ENCODE measurements around the gene ARMC2. TPM values are rescaled to one million over a fixed set of nuclear protein-coding genes. Genes with fewer than 3 reads are reported as not detected.
A peak's percentile ranks its signal among the peaks of the same experiment; 100 is the strongest.

Gene ARMC2
- total RNA-seq, 5 donors from 2014 or later (not counting 1 experiment from before 2014, with no cell fraction given) = 6.4 to 10.0 (median 8.1) TPM

DNA sequence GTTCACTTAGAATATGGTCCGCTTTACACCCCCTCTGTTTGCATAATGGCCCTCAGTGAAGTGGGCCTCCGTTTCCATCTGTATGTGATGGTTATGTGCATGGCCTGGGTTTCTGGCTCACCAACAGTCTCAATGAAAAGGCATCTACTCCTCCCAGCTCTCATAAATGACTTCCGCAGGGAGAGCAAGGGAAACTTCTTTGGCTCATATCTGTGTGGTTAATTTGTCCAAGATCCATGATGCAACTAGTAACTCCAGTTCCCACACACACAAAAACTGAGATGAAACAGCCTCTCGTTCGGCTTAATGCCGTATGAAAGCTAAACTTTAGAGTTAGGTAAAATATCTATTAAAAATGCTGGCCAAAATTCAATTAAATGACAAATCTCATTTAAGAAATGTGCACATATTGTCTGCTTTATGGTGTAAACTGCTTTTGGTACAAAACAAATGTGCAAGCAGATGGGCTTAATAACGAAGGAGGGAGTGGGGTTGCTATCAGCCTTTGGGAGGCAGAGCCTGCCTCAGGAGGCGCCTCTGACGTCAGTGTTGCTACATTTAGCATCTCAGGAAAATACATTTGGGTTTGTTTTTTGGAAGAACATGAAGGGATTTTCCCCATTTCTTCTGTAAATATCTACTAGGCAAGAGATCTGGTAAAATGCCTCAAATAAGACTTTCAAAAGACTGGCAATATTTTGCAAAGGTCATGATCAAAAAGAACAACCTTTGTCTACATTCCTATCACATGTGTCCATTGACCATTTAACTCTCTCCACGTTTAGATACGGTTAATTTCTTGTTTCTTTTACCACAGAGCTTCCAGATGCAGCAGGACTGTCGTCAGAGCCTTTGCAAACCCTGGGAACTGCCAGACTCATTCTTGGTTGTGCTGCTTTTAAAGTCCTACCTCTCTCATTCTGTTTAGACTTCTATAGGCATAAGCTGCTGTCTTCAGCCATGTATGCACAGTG lies 96.8 kb downstream of the ARMC2 start:
- Histone ChIP-seq H3K4me1 (ENCODE audit: control insufficient read depth in 1 of 2, extremely low read depth in 1 of 2, insufficient read depth in 2 of 2, low read length in 2 of 2) (peaks cover 33 to 50% of the 10 kb centered on the region in 2 experiments), H3K4me3 (ENCODE audit: control insufficient read depth in 1 of 2, extremely low read depth in 1 of 2, low read length in 1 of 2) (no peak overlapping the region), H3K27me3 (replicated peaks in 1 of 2; ENCODE audit: control insufficient read depth in 2 of 2, extremely low read depth in 1 of 2, insufficient read depth in 2 of 2, low read length in 1 of 2) (no peaks in the 10 kb centered on the region), H3K27ac (ENCODE audit: low read length) (no peak overlapping the region), H3K36me3 (ENCODE audit: control insufficient read depth in 2 of 2, extremely low read depth in 1 of 2, insufficient read depth in 1 of 2, low read length in 1 of 2) (no peaks in the 10 kb centered on the region), H3K9me3 (no peaks in the 10 kb centered on the region)
- POLR2A ChIA-PET = interaction anchor here in 1 of 2 donors (0.7 kb wide), 1 partner anchor 407 kb away, joined by 3 read pairs; no protein-coding TSS in a partner anchor
- no peak for ATAC-seq (replicated peaks in 1 of 4)
- Mint-ChIP-seq H3K4me1 (peaks cover 54 to 72% (median 55%) of the 10 kb centered on the region in 3 donors), H3K4me3 (no peak overlapping the region), H3K27me3 (no peaks in the 10 kb centered on the region), H3K27ac (peak overlapping the region in 1 of 2 donors; percentile 25), H3K36me3 (no peaks in the 10 kb centered on the region), H3K9me3 (no peaks in the 10 kb centered on the region)
- 89% methylated on average over 3 of the region's 12 CpGs for WGBS (ENCODE audit: insufficient coverage)
- CTCF ChIA-PET = interaction anchor here (0.6 kb wide), 2 partner anchors 119 to 128 kb away, joined by 3 read pairs; no protein-coding TSS in a partner anchor
- DNase-seq = no peak

GRCh38 chr6:108945681-108946159 lies 97.5 kb downstream of the ARMC2 start:
- Histone ChIP-seq H3K27ac (ENCODE audit: low read length) (no peak overlapping the region), H3K4me3 (ENCODE audit: control insufficient read depth in 1 of 2, extremely low read depth in 1 of 2, low read length in 1 of 2) (no peak overlapping the region), H3K36me3 (ENCODE audit: control insufficient read depth in 2 of 2, extremely low read depth in 1 of 2, insufficient read depth in 1 of 2, low read length in 1 of 2) (no peaks in the 10 kb centered on the region), H3K27me3 (replicated peaks in 1 of 2; ENCODE audit: control insufficient read depth in 2 of 2, extremely low read depth in 1 of 2, insufficient read depth in 2 of 2, low read length in 1 of 2) (no peaks in the 10 kb centered on the region), H3K9me3 (no peaks in the 10 kb centered on the region), H3K4me1 (ENCODE audit: control insufficient read depth in 1 of 2, extremely low read depth in 1 of 2, insufficient read depth in 2 of 2, low read length in 2 of 2) (peaks cover 32 to 49% of the 10 kb centered on the region in 2 experiments)
- Mint-ChIP-seq H3K9me3 (no peaks in the 10 kb centered on the region), H3K4me3 (no peak overlapping the region), H3K36me3 (no peaks in the 10 kb centered on the region), H3K27ac (peak overlapping the region in 1 of 2 donors; percentile 10), H3K4me1 (peaks cover 52 to 68% (median 54%) of the 10 kb centered on the region in 3 donors), H3K27me3 (no peaks in the 10 kb centered on the region)
- WGBS (ENCODE audit: insufficient coverage) = 96% methylated on average over 9 of the region's 10 CpGs
- DNase-seq (no peak), ATAC-seq (replicated peaks in 1 of 4) (no peak)
- POLR2A ChIA-PET = interaction anchor here in 1 of 2 donors (0.7 kb wide), 1 partner anchor 408 kb away, joined by 3 read pairs; no protein-coding TSS in a partner anchor
- CTCF ChIA-PET = interaction anchor here (0.6 kb wide), 3 partner anchors 41 to 128 kb away, joined by 3 read pairs; no protein-coding TSS in a partner anchor

GRCh38 chr6:108946695-108947094 lies 98.5 kb downstream of the ARMC2 start:
- ATAC-seq (replicated peaks in 1 of 4) (no peak), DNase-seq (no peak)
- ChIA-PET CTCF (interaction anchor here in 1 of 2 donors (0.6 kb wide), 1 partner anchor 509 kb away, joined by 5 read pairs; no protein-coding TSS in a partner anchor), POLR2A (interaction anchor here in 1 of 2 donors (0.5 kb wide), 1 partner anchor 60 kb away, joined by 4 read pairs; no protein-coding TSS in a partner anchor)
- H3K27ac Mint-ChIP-seq = peak overlapping the region in 1 of 2 donors; percentile 23
- H3K9me3 Mint-ChIP-seq = no peaks in the 10 kb centered on the region
- H3K27ac ChIP-seq (ENCODE audit: low read length) = no peak overlapping the region
- no peaks in the 10 kb centered on the region for H3K27me3 ChIP-seq (replicated peaks in 1 of 2; ENCODE audit: control insufficient read depth in 2 of 2, extremely low read depth in 1 of 2, insufficient read depth in 2 of 2, low read length in 1 of 2)
- H3K4me1 Mint-ChIP-seq = peaks cover 44 to 62% (median 47%) of the 10 kb centered on the region in 3 donors
- no peaks in the 10 kb centered on the region for H3K27me3 Mint-ChIP-seq
- no peaks in the 10 kb centered on the region for H3K9me3 ChIP-seq
- H3K4me1 ChIP-seq (ENCODE audit: control insufficient read depth in 1 of 2, extremely low read depth in 1 of 2, insufficient read depth in 2 of 2, low read length in 2 of 2) = peaks cover 27 to 40% of the 10 kb centered on the region in 2 experiments
- no peak overlapping the region for H3K4me3 Mint-ChIP-seq
- 62% methylated on average over 3 of the region's 3 CpGs for WGBS (ENCODE audit: insufficient coverage)
- H3K4me3 ChIP-seq (ENCODE audit: control insufficient read depth in 1 of 2, extremely low read depth in 1 of 2, low read length in 1 of 2) = no peak overlapping the region
- H3K36me3 Mint-ChIP-seq = no peaks in the 10 kb centered on the region
- H3K36me3 ChIP-seq (ENCODE audit: control insufficient read depth in 2 of 2, extremely low read depth in 1 of 2, insufficient read depth in 1 of 2, low read length in 1 of 2) = no peaks in the 10 kb centered on the region

DNA sequence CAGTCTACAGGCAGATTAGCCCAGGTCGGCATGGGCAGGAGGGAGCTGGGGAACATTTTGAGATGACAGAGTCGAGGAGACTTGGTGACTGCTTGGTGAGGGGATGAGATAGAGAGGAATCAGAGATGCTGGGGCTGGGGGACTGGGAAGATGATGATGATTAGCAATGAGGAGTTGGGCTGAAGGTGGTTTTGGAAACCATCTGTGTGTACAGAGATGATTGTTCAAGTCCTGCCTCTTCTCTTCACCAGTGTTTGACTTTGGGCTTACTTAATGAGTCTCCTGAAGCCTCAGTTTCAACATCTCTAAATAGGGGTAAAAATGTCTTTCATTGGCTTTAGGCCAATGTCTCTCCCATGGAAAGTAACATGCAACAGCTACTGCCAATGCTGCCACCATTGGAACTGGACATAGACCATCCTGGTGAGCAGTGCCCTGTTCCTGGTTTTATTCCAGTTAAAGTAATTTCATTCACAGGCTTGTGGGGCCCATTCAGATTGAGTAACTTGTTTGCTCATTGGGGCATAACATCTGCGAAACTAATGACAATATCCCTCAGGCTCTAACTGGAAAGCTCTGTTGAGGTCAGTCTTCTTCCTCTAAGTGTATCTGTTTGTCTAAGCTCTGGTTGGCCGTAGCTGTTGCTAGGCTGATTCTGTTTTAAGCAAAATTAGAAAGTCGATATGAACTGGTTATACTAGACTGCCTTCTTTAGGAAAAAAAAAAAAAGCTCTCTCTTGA lies 99.1 kb downstream of the ARMC2 start:
- DNase-seq (no peak), ATAC-seq (replicated peaks in 1 of 4) (no peak)
- Histone ChIP-seq H3K27me3 (replicated peaks in 1 of 2; ENCODE audit: control insufficient read depth in 2 of 2, extremely low read depth in 1 of 2, insufficient read depth in 2 of 2, low read length in 1 of 2) (no peaks in the 10 kb centered on the region), H3K9me3 (no peaks in the 10 kb centered on the region), H3K36me3 (ENCODE audit: control insufficient read depth in 2 of 2, extremely low read depth in 1 of 2, insufficient read depth in 1 of 2, low read length in 1 of 2) (no peaks in the 10 kb centered on the region), H3K4me3 (ENCODE audit: control insufficient read depth in 1 of 2, extremely low read depth in 1 of 2, low read length in 1 of 2) (no peak overlapping the region), H3K4me1 (ENCODE audit: control insufficient read depth in 1 of 2, extremely low read depth in 1 of 2, insufficient read depth in 2 of 2, low read length in 2 of 2) (peaks cover 23 to 34% of the 10 kb centered on the region in 2 experiments), H3K27ac (ENCODE audit: low read length) (no peak overlapping the region)
- Mint-ChIP-seq H3K9me3 (no peaks in the 10 kb centered on the region), H3K4me1 (peaks cover 39 to 57% (median 41%) of the 10 kb centered on the region in 3 donors), H3K27me3 (no peaks in the 10 kb centered on the region), H3K27ac (peak overlapping the region in 1 of 2 donors; percentile 23), H3K36me3 (no peaks in the 10 kb centered on the region), H3K4me3 (no peak overlapping the region)
- 79% methylated on average over 3 of the region's 5 CpGs for WGBS (ENCODE audit: insufficient coverage)
- ChIA-PET CTCF (interaction anchor here in 1 of 2 donors (0.7 kb wide), 1 partner anchor 44 kb away, joined by 3 read pairs; no protein-coding TSS in a partner anchor), POLR2A (interaction anchor here (0.5 to 0.6 kb wide), 4 partner anchors 14 to 1411 kb away, joined by 3 to 5 read pairs (median 4); no protein-coding TSS in a partner anchor)

- H3K9me3 ChIP-seq = no peaks in the 10 kb centered on the region
- H3K9me3 Mint-ChIP-seq = no peaks in the 10 kb centered on the region
- no peaks in the 10 kb centered on the region for H3K36me3 Mint-ChIP-seq
- no peak overlapping the region for H3K4me3 Mint-ChIP-seq
- H3K36me3 ChIP-seq (ENCODE audit: control insufficient read depth in 2 of 2, extremely low read depth in 1 of 2, insufficient read depth in 1 of 2, low read length in 1 of 2) = no peaks in the 10 kb centered on the region
- 85% methylated on average over 7 of the region's 7 CpGs for WGBS (ENCODE audit: insufficient coverage)
- ATAC-seq (replicated peaks in 1 of 4) (no peak), DNase-seq (no peak)
- H3K27ac ChIP-seq (ENCODE audit: low read length) = no peak overlapping the region
- no peak overlapping the region for H3K27ac Mint-ChIP-seq
- no peaks in the 10 kb centered on the region for H3K27me3 ChIP-seq (replicated peaks in 1 of 2; ENCODE audit: control insufficient read depth in 2 of 2, extremely low read depth in 1 of 2, insufficient read depth in 2 of 2, low read length in 1 of 2)
- no peak overlapping the region for H3K4me3 ChIP-seq (ENCODE audit: control insufficient read depth in 1 of 2, extremely low read depth in 1 of 2, low read length in 1 of 2)
- H3K27me3 Mint-ChIP-seq = no peaks in the 10 kb centered on the region
- peaks cover 29 to 49% (median 31%) of the 10 kb centered on the region in 3 donors for H3K4me1 Mint-ChIP-seq
- peaks cover 16 to 25% of the 10 kb centered on the region in 2 experiments for H3K4me1 ChIP-seq (ENCODE audit: control insufficient read depth in 1 of 2, extremely low read depth in 1 of 2, insufficient read depth in 2 of 2, low read length in 2 of 2)
- POLR2A ChIA-PET = interaction anchor here (0.5 to 0.6 kb wide), 3 partner anchors 15 to 1410 kb away, joined by 3 to 5 read pairs (median 3); no protein-coding TSS in a partner anchor
- CTCF ChIA-PET = interaction anchor here in 1 of 2 donors (0.6 to 0.7 kb wide), 2 partner anchors 43 to 391 kb away, joined by 3 read pairs; no protein-coding TSS in a partner anchor
Measured at GRCh38 chr6:108948181-108948661, 100.0 kb downstream of the ARMC2 start.
